Activated CD8-positive, alpha-beta memory T cell treated with anti-CD3 and anti-CD28 coated beads for 4 hours (primary cell): Measurements from ENCODE around the gene USHBP1.
"Not testable (repeated sequence)": the region's sequence is repeated elsewhere in the genome, so short reads cannot be mapped to it uniquely, and the experiment has no call there.

ENCODE experiments used
- DNase-seq, 2 donors: peaks; one replicate each; pipeline ENCODE4 v3.0.0-alpha.2; 2020; ENCODE audit warnings: low read depth in 2 of 2

The USHBP1 gene

GRCh38 chr19:17296273-17296672, 31.7 kb upstream of the USHBP1 start:
- DNase-seq, result no peak

DNA sequence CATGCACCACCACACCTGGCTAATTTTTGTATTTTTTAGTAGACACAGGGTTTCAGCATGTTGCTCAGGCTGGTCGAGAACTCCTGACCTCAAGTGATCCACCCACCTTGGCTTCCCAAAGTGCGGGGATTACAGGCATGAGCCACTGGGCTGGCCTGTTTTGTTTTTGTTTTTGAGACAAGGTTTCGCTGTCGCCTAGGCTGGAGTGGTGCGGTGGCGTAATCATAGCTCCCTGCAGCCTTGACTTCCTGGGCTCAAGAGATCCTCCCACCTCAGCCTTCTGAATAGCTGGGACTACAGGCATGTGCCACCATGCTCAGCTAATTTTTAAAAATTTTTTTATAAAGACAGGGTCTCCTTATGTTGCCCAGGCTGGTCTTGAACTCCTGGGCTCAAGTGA, 31.0 kb upstream of the USHBP1 start:
- DNase-seq, result not testable (repeated sequence)

- DNase-seq, result no peak
Measured at GRCh38 chr19:17294051-17294891, 29.7 kb upstream of the USHBP1 start.

- DNase-seq, result no peak
Measured at GRCh38 chr19:17293605-17294004, 29.1 kb upstream of the USHBP1 start.

- peak; percentile 48 to 66 for DNase-seq
Measured at GRCh38 chr19:17292301-17293074, 27.9 kb upstream of the USHBP1 start.

GRCh38 chr19:17289489-17289888, 24.9 kb upstream of the USHBP1 start:
- no peak for DNase-seq

DNA sequence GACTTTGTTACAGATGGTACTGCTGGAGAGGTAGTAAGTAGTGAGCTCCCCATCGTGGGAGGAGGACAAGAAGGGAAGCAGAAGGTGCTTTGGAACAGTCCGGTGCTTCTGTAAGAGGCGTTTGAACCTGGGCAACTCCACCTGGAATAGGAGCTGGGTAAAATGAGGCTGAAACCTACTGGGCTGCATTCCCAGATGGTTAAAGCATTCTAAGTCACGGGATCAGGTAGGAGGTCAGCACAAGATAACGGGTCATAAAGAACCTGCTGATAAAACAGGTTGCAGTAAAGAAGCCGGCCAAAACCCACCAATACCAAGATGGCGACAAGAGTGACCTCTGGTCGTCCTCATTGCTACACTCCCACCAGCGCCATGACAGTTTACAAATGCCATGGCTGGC, 22.2 kb upstream of the USHBP1 start:
- DNase-seq, result no peak

DNA sequence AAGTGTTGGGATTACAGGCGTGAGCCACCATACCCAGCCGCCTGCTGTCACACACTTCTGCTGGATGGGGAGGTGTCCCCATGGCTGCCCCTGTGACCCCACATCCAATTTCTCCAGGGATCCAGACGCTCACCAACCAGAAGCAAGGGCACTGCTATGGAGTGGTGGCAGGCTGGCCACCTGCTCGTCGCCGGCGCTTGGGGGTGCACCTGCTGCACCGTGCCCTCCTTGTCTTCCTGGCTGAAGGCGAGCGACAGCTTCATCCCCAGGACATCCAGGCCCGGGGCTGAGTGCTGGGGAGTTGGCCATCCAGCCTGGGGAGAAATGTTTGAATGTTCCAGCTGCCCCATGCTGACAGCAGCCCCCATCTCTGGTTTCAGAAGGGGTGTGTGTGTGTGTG, 21.7 kb upstream of the USHBP1 start:
- DNase-seq, result no peak

- no peak for DNase-seq
Measured at GRCh38 chr19:17285415-17286135, 21.0 kb upstream of the USHBP1 start.

GRCh38 chr19:17283504-17283996, 19.0 kb upstream of the USHBP1 start:
- DNase-seq, result no peak

- DNase-seq, result peak; percentile 58 to 64
Measured at GRCh38 chr19:17282488-17283125, 18.1 kb upstream of the USHBP1 start.

DNA sequence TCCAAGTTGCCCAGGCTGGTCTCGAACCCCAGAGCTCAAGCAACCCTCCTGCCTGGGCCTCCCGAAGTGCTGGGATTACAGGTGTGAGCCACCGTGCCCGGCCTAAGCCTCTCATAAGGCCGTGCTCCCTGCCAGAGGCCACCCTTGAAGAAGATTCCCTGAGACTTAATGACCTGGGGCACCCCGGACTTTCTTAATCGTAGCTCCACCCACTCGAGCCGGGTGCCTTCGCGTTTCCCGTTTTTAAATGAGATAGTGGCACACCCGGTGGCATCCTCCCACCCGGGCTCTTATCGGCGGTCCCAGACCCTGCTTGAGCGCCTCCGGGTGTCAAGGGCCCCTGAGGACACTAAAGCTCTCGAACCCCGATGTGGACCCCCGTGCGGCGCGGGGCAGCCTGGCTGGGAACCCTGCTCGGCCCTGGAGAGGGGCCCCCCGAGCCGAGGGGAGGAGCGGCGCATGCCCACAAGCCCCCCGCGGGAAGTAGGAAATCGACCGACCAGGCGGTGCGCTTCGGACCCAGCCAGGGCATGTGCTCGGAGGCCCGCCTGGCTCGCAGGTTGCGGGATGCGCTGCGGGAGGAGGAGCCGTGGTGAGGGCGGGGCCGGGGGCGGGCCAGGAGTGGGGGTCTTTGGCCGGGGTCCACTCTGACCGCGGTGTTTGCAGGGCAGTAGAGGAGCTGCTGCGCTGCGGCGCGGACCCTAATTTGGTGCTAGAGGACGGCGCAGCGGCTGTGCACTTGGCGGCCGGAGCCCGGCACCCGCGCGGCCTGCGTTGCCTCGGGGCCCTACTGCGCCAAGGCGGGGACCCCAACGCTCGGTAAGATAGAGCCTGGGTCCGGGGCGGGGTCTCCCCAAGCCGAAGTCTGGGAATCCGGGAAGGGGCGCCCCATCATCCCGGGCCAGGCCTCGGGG, 17.1 kb upstream of the USHBP1 start, which contains the start of gene ANKLE1:
Gene ANKLE1, plus strand, starts transcription at position 511 of the 914 bp plus-strand sequence. Its CDS starts 20 bp downstream, at position 531.
- no peak for DNase-seq

DNA sequence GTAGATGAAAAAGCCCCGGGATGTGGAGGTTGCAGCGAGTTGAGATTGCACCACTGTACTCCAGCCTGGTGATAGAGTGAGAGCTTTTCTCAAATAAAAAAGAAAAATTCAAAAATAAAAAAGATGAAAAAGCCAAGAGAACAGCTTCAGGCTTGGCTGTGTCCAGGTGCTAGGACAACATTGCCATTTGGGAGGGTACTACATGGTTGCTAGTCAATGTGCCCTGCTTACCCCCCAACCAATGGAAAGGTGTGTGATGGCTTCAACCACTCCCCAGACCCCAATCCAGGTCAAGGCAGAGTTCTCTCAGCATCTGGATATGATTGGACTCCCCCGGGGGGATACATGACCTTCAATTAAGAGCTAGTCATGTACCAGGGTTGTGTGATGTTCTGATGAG, 14.9 kb upstream of the USHBP1 start:
- no peak for DNase-seq

DNA sequence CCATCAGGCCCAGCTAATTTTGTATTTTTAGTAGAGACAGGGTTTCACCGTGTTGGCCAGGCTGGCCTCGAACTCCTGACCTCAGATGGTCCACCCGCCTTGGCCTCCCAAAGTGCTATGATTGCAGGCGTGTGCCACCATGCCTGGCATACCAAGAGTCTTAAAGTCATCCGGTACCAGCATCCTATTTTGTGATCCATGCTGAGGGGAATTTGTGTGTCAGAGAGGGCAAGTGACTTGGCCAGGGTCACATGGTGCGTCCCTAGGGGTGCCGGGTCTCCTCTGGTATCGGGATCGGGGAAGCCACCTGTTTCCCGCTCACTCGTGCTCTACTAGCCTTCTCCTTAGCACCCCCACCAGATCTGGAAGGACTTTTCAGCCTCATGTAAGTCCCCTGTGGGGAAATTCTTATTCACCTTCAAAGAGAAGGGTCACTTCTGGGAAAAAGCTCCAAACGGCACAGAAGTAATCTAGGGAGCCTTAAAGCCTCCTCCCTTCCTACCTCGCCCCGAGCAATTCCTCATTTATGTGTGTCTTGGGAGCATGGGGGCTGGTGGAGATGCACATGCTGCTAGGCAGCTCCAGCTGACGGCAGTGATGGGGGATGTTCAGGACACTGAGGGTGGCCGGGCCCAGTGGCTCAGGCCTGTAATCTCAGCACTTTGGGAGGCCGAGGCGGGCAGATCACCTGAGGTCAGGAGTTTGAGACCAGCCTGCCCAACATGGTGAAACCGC, 11.1 kb upstream of the USHBP1 start:
- no peak for DNase-seq

GRCh38 chr19:17274892-17275291, 10.3 kb upstream of the USHBP1 start:
- not testable (repeated sequence) for DNase-seq

- DNase-seq, result no peak
Measured at GRCh38 chr19:17268754-17269153, 4.2 kb upstream of the USHBP1 start.

DNA sequence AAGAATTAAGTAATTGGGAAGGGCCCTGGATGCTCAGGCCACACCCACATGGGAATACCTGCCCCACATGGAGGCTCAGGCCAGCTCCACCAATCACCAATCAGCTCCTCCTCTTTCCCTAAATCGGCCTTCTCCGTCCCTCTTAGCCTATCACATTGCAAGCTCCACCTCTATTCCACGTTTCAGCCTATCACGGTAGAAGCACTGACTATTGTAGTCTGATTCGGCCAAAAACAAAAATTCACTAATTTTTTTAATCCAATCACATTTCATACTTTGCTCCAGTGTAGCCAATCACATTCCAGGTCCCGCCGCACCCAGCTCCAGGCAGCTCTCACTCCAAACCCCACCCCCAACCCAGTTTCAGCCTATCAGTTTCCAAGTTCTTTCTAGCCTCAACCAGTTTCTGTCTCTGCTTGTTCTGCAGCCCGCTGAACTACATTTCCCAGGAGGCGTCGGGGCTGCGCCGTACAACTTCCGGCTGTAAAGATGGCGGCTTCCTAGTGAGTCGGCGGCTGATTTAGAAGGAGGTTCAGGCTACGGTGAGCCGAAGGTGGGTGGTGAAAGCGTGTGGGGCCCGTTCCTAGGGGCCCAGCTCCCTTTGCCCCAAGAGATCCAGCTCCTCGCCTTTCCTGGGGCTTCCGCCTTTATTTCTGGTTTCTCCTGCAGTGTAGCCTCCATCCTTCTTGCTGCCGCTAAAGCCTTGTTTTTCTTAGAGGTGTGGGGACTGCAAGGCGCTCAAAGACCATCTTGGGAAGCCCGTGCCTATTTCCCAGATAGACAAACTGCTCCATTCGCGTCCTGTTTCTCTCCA, 2.6 kb upstream of the USHBP1 start, which contains the start of gene BABAM1:
Gene BABAM1, plus strand, starts transcription at position 469 of the 814 bp plus-strand sequence. CDS start 1,364 bp downstream, outside the sequence.
- peak; percentile 84 to 89 for DNase-seq

GRCh38 chr19:17266589-17266974, 2.0 kb upstream of the USHBP1 start:
- no peak for DNase-seq

- DNase-seq, result no peak
Measured at GRCh38 chr19:17266026-17266425, 1.5 kb upstream of the USHBP1 start.
